ENCODE results near the gene SERPINE2. TPM values are rescaled to one million over a fixed set of nuclear protein-coding genes. Genes with fewer than 3 reads are reported as not detected.

Gene SERPINE2
- total and polyA plus RNA-seq, 2 donors (not counting 3 experiments of a cell fraction or from before 2014, with no cell fraction given): 4.0 to 8.8 TPM

GRCh38 chr2:224058048-224058775, 19.1 kb upstream of the SERPINE2 start:
- FAIRE-seq (no peak), DNase-seq (ENCODE audit: low read depth, low spot score) (no peak)
- no peak overlapping the region for H3K9ac ChIP-seq (replicated peaks; ENCODE audit: extremely low read depth, insufficient read depth, low read length)
- intact Hi-C loops (cut with micrococcal nuclease): no loop called here
- H2AFZ ChIP-seq (ENCODE audit: low read depth, low read length): no peak overlapping the region
- H4K20me1 ChIP-seq (replicated peaks; ENCODE audit: control insufficient read depth, extremely low read depth, insufficient read depth, low read length): no peaks in the 10 kb centered on the region
- no peak overlapping the region for H3K4me2 ChIP-seq (ENCODE audit: insufficient read depth, low read length)
- dilution Hi-C loops (cut with MboI; ENCODE audit: extremely low pct_ligation_motif_present, low sequenced_read_pairs): no loop called here
- H3K36me3 ChIP-seq (ENCODE audit: control insufficient read depth in 2 of 2, extremely low read depth in 1 of 2, insufficient read depth in 2 of 2, low read length in 2 of 2): no peaks in the 10 kb centered on the region
- no peaks in the 10 kb centered on the region for H3K9me3 ChIP-seq (replicated peaks; ENCODE audit: control insufficient read depth, insufficient read depth, low read length)
- H3K4me1 ChIP-seq (ENCODE audit: control insufficient read depth, extremely low read depth, insufficient read depth, low read length): no peaks in the 10 kb centered on the region
- ChIA-PET CTCF (interaction anchor here (0.6 kb wide), 2 partner anchors 65 to 226 kb away, joined by 3 to 4 read pairs; no protein-coding TSS in a partner anchor), POLR2A (no interaction called here)
- H3K79me2 ChIP-seq (ENCODE audit: control insufficient read depth, insufficient read depth, low read length): no peaks in the 10 kb centered on the region
- no peak for TF ChIP-seq GATA2 (IDR thresholded peaks at IDR 0.05; ENCODE audit: insufficient read depth, insufficient read length, low read depth, low read length)
- TF ChIP-seq POLR2AphosphoS5 (IDR thresholded peaks at IDR 0.05; ENCODE audit: insufficient read depth, low read depth, low read length): no peak
- TF ChIP-seq, protein P1, sequence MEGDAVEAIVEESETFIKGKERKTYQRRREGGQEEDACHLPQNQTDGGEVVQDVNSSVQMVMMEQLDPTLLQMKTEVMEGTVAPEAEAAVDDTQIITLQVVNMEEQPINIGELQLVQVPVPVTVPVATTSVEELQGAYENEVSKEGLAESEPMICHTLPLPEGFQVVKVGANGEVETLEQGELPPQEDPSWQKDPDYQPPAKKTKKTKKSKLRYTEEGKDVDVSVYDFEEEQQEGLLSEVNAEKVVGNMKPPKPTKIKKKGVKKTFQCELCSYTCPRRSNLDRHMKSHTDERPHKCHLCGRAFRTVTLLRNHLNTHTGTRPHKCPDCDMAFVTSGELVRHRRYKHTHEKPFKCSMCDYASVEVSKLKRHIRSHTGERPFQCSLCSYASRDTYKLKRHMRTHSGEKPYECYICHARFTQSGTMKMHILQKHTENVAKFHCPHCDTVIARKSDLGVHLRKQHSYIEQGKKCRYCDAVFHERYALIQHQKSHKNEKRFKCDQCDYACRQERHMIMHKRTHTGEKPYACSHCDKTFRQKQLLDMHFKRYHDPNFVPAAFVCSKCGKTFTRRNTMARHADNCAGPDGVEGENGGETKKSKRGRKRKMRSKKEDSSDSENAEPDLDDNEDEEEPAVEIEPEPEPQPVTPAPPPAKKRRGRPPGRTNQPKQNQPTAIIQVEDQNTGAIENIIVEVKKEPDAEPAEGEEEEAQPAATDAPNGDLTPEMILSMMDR (IDR thresholded peaks at IDR 0.05; ENCODE audit: extremely low read depth in 1 of 2, insufficient read depth in 1 of 2, low read depth in 1 of 2, low read length in 2 of 2): no peak
- no peak for TF ChIP-seq POLR2A (IDR thresholded peaks at IDR 0.05; ENCODE audit: low read depth, low read length)
- TF ChIP-seq FOS (IDR thresholded peaks at IDR 0.05; ENCODE audit: borderline replicate concordance, insufficient read depth, low read length): no peak
- no peak for TF ChIP-seq EZH2 (IDR thresholded peaks at IDR 0.05; ENCODE audit: borderline replicate concordance, low read depth, low read length, severe bottlenecking)
- TF ChIP-seq JUN (IDR thresholded peaks at IDR 0.05; ENCODE audit: borderline replicate concordance, insufficient read depth, insufficient read length, low read depth): no peak
- TF ChIP-seq MAX (IDR thresholded peaks at IDR 0.05; ENCODE audit: insufficient read depth, insufficient read length): no peak
- no peak for TF ChIP-seq MYC (IDR thresholded peaks at IDR 0.05; ENCODE audit: low read depth, low read length)
- BruUV-seq (replicated peaks): no TSS peak
- H3K27ac ChIP-seq (ENCODE audit: insufficient read depth, low read depth, low read length): no peak overlapping the region
- H3K4me3 ChIP-seq (replicated peaks in 1 of 3; ENCODE audit: insufficient read depth in 1 of 3, low read depth in 1 of 3, low read length in 3 of 3): no peak overlapping the region
- no peaks in the 10 kb centered on the region for H3K9me1 ChIP-seq (replicated peaks; ENCODE audit: control insufficient read depth, extremely low read depth, insufficient read depth, low read length)
- H3K27me3 ChIP-seq (ENCODE audit: control insufficient read depth in 2 of 2, insufficient read depth in 2 of 2, low read length in 2 of 2): no peaks in the 10 kb centered on the region

Measured in endothelial cell of umbilical vein (primary cell).